GM12801 (cell line): Measurements from ENCODE around the gene FARP2.

Experiments used
- CTCF ChIP-seq: IDR thresholded peaks from one replicate; pipeline ENCODE4 v1.5.1; 2011; ENCODE audit warnings: control low read depth; ENCODE audit not compliant: insufficient read length; ENCODE audit errors: extremely low read depth

FARP2 gene

GRCh38 chr2:241506793-241507429, 150.8 kb downstream of the FARP2 start:
- no peak for TF ChIP-seq CTCF

GRCh38 chr2:241507430-241508239, 151.6 kb downstream of the FARP2 start:
- no peak for TF ChIP-seq CTCF

- no peak for TF ChIP-seq CTCF
Measured at GRCh38 chr2:241508240-241509154, 152.4 kb downstream of the FARP2 start, which contains the start of gene STK25. Gene STK25 (minus strand): TSS chr2:241508584. CDS start chr2:241508035, 549 bp downstream.

GRCh38 chr2:241509155-241509784, 153.2 kb downstream of the FARP2 start:
- no peak for TF ChIP-seq CTCF

GRCh38 chr2:241511091-241511741, 155.1 kb downstream of the FARP2 start:
- no peak for TF ChIP-seq CTCF

- TF ChIP-seq CTCF, result no peak
Measured at GRCh38 chr2:241514553-241514952, 158.5 kb downstream of the FARP2 start.
